HepG2 (cell line): ENCODE measurements around the gene TPM2. TPM values are rescaled to one million over a fixed set of nuclear protein-coding genes. Genes with fewer than 3 reads are reported as not detected.

Source experiments
- BCL6 ChIP-seq: IDR thresholded peaks from 2 replicates; pipeline ENCODE4 v1.6.1; 2016; ENCODE audit warnings: missing genetic modification reagents, missing compliant biosample characterization
- CAMTA2 ChIP-seq: sonication (generic); formaldehyde crosslinking; IDR thresholded peaks from 2 replicates; pipeline ENCODE4 v1.4.0; 2020; ENCODE audit warnings: mild to moderate bottlenecking, missing genetic modification reagents, borderline replicate concordance
- E2F2 ChIP-seq: sonication (generic); formaldehyde crosslinking; IDR thresholded peaks from 2 replicates; pipeline ENCODE4 v1.4.0; 2020; ENCODE audit warnings: missing genetic modification reagents, borderline replicate concordance
- GABPA ChIP-seq, 2 experiments: IDR thresholded peaks; 2 replicates each; pipeline ENCODE4 v1.6.1; 2011 to 2016; ENCODE audit warnings: low read depth in 2 of 2, low read length in 1 of 2, missing biosample characterization in 1 of 2, missing genetic modification characterization in 1 of 2
- GABPB1 ChIP-seq: IDR thresholded peaks from 2 replicates; pipeline ENCODE4 v1.6.1; 2016; ENCODE audit warnings: mild to moderate bottlenecking, missing genetic modification reagents, moderate library complexity, missing compliant biosample characterization
- GTF2F1 ChIP-seq: fragments of 150-350 bp; IDR thresholded peaks from 2 replicates; pipeline ENCODE4 v1.6.1; 2014; ENCODE audit warnings: low read length
- HCFC1 ChIP-seq: fragments of 150-350 bp; IDR thresholded peaks from 2 replicates; pipeline ENCODE4 v1.6.1; 2014; ENCODE audit warnings: low read depth, low read length
- MED1 ChIP-seq: sonication (generic); formaldehyde crosslinking; IDR thresholded peaks from 2 replicates; pipeline ENCODE4 v1.4.0; 2020; ENCODE audit warnings: missing genetic modification reagents
- MTF1 ChIP-seq: sonication (generic); formaldehyde crosslinking; IDR thresholded peaks from 2 replicates; pipeline ENCODE4 v1.5.0; 2020; ENCODE audit warnings: missing genetic modification reagents
- NPAS2 ChIP-seq: sonication (generic); formaldehyde crosslinking; IDR thresholded peaks from 2 replicates; pipeline ENCODE4 v1.8.0; 2022; ENCODE audit warnings: mild to moderate bottlenecking, missing genetic modification reagents, borderline replicate concordance
- PATZ1 ChIP-seq: sonication (generic); formaldehyde crosslinking; IDR thresholded peaks from 2 replicates; pipeline ENCODE4 v1.4.0; 2020; ENCODE audit warnings: missing genetic modification reagents
- PRMT3 ChIP-seq: sonication (generic); formaldehyde crosslinking; IDR thresholded peaks from 2 replicates; pipeline ENCODE4 v1.8.1; 2022; ENCODE audit warnings: low read depth, mild to moderate bottlenecking, moderate library complexity, missing genetic modification reagents, borderline replicate concordance
- RARA ChIP-seq: IDR thresholded peaks from 2 replicates; pipeline ENCODE4 v1.6.1; 2016; ENCODE audit warnings: missing genetic modification reagents, missing compliant biosample characterization
- REPIN1 ChIP-seq: sonication (generic); formaldehyde crosslinking; IDR thresholded peaks from 2 replicates; pipeline ENCODE4 v1.8.0; 2022; ENCODE audit warnings: missing genetic modification reagents, low read depth, mild to moderate bottlenecking, borderline replicate concordance
- SP2 ChIP-seq: sonication (generic); formaldehyde crosslinking; IDR thresholded peaks from 2 replicates; pipeline ENCODE4 v1.5.1; 2020; ENCODE audit warnings: mild to moderate bottlenecking, missing genetic modification reagents
- TBX2 ChIP-seq: sonication (generic); formaldehyde crosslinking; IDR thresholded peaks from 2 replicates; pipeline ENCODE4 v1.5.0; 2020; ENCODE audit warnings: missing genetic modification reagents, mild to moderate bottlenecking, borderline replicate concordance
- TBX3 ChIP-seq: fragments of 450-650 bp; IDR thresholded peaks from 2 replicates; pipeline ENCODE4 v1.6.1; 2017; ENCODE audit warnings: antibody characterized with exemption, mild to moderate bottlenecking, inconsistent platforms, borderline replicate concordance
- ZBTB44 ChIP-seq: sonication (generic); formaldehyde crosslinking; IDR thresholded peaks from 2 replicates; pipeline ENCODE4 v1.4.0; 2020; ENCODE audit warnings: missing genetic modification reagents
- ZFY ChIP-seq: sonication (generic); formaldehyde crosslinking; IDR thresholded peaks from 2 replicates; pipeline ENCODE4 v1.4.0; 2020; ENCODE audit warnings: missing genetic modification reagents
- ZNF235 ChIP-seq: sonication (generic); formaldehyde crosslinking; IDR thresholded peaks from 2 replicates; pipeline ENCODE4 v1.8.1; 2023; ENCODE audit warnings: mild to moderate bottlenecking, missing genetic modification reagents, borderline replicate concordance
- ZNF512 ChIP-seq: sonication (generic); formaldehyde crosslinking; IDR thresholded peaks from 2 replicates; pipeline ENCODE4 v1.4.0; 2020; ENCODE audit warnings: mild to moderate bottlenecking, missing genetic modification reagents
- ZNF550 ChIP-seq: sonication (generic); formaldehyde crosslinking; IDR thresholded peaks from 2 replicates; pipeline ENCODE4 v1.4.0; 2020; ENCODE audit warnings: mild to moderate bottlenecking, missing genetic modification reagents, borderline replicate concordance
- ZNF556 ChIP-seq: sonication (generic); formaldehyde crosslinking; IDR thresholded peaks from 2 replicates; pipeline ENCODE4 v1.4.0; 2020; ENCODE audit warnings: mild to moderate bottlenecking, missing genetic modification reagents, borderline replicate concordance
- polyA plus RNA-seq, 8 experiments: library from polyadenylated mRNA; depleted of rRNA in 3 of 8; stranded (reverse) in 7 of 8; unstranded in 1 of 8; fragments of >200 nt; fragmentation: Illumina TruSeq in 4 of 8; extraction: Trizol in 4 of 8; gene quantifications; 2 replicates each; pipeline versions ENCODE4 v1.2.1 to v1.2.3, GENCODE V29; 2011 to 2016; ENCODE audit warnings: low read depth in 4 of 8, missing spikeins in 1 of 8, mixed read lengths in 1 of 8; ENCODE audit not compliant: insufficient read depth in 1 of 8
- total RNA-seq, 5 experiments: library from RNA; depleted of rRNA; stranded (reverse); fragments of >200 nt; fragmentation: Illumina TruSeq; extraction: Trizol; gene quantifications; 2 replicates each; pipeline ENCODE4 v1.2.3, GENCODE V29; 2016; ENCODE audit warnings: low read depth in 1 of 5

The TPM2 gene
- total and polyA plus RNA-seq, 2 of the 13 experiments (the other 11 are each of a cell fraction or from before 2014, with no cell fraction given): 3.1 to 10.7 TPM

- TF ChIP-seq PRMT3 (CRISPR knock-in tag): no peak
- TF ChIP-seq GABPB1 (CRISPR knock-in tag): 0 out of 2 replicates have a peak, but pooled peaks have one; percentile 37
- no peak for TF ChIP-seq CAMTA2
- TF ChIP-seq MED1 (CRISPR knock-in tag): no peak
- TF ChIP-seq MTF1: no peak
- TF ChIP-seq ZNF235: no peak
- TF ChIP-seq BCL6: no peak
- no peak for TF ChIP-seq ZBTB44
- TF ChIP-seq PATZ1: peak; percentile 96
- no peak for TF ChIP-seq REPIN1 (CRISPR knock-in tag)
- 0 out of 2 replicates have a peak, but pooled peaks have one; percentile 18 for TF ChIP-seq TBX2
- no peak for TF ChIP-seq TBX3
- no peak for TF ChIP-seq ZNF556 (CRISPR knock-in tag)
- no peak for TF ChIP-seq RARA (CRISPR knock-in tag)
- no peak for TF ChIP-seq E2F2
- TF ChIP-seq ZFY (CRISPR knock-in tag): peak; percentile 45; the same call in 1 of the 2 replicates
- no peak for TF ChIP-seq ZNF512 (CRISPR knock-in tag)
- TF ChIP-seq NPAS2: no peak
- no peak for TF ChIP-seq HCFC1
- TF ChIP-seq ZNF550 (CRISPR knock-in tag): no peak
- no peak for TF ChIP-seq GABPA (IDR thresholded peaks at IDR 0.05; ENCODE audit: low read depth, low read length)
- TF ChIP-seq GABPA (CRISPR knock-in tag; IDR thresholded peaks at IDR 0.05; ENCODE audit: low read depth): peak; percentile 41
- no peak for TF ChIP-seq GTF2F1
- TF ChIP-seq SP2: no peak
Observed at GRCh38 chr9:35690614-35691333, 1.0 kb upstream of the TPM2 start (continued).
